Measurements from ENCODE around the gene CCDC170.

- TF ChIP-seq, protein P1, sequence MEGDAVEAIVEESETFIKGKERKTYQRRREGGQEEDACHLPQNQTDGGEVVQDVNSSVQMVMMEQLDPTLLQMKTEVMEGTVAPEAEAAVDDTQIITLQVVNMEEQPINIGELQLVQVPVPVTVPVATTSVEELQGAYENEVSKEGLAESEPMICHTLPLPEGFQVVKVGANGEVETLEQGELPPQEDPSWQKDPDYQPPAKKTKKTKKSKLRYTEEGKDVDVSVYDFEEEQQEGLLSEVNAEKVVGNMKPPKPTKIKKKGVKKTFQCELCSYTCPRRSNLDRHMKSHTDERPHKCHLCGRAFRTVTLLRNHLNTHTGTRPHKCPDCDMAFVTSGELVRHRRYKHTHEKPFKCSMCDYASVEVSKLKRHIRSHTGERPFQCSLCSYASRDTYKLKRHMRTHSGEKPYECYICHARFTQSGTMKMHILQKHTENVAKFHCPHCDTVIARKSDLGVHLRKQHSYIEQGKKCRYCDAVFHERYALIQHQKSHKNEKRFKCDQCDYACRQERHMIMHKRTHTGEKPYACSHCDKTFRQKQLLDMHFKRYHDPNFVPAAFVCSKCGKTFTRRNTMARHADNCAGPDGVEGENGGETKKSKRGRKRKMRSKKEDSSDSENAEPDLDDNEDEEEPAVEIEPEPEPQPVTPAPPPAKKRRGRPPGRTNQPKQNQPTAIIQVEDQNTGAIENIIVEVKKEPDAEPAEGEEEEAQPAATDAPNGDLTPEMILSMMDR (IDR thresholded peaks at IDR 0.05), result no peak
- TF ChIP-seq POLR2AphosphoS5 (IDR thresholded peaks at IDR 0.05; ENCODE audit: low read depth, low read length) (no peak), SIN3A (IDR thresholded peaks at IDR 0.05; ENCODE audit: borderline replicate concordance, insufficient read depth, low read depth, low read length) (no peak), REST (IDR thresholded peaks at IDR 0.05; ENCODE audit: insufficient read depth in 1 of 2, low read depth in 2 of 2, low read length in 1 of 2) (no peak)
Observed at GRCh38 chr6:151661509-151661908, 167.7 kb downstream of the CCDC170 start.

Data from Panc1 (cell line).